Fibroblast of skin of left biceps (primary cell): ENCODE results near the gene SEPHS2.

Source experiments
- DNase-seq, 2 experiments: peaks; one replicate each; pipeline ENCODE4 v3.0.0-alpha.2; 2013; ENCODE audit warnings: low read depth in 2 of 2

The SEPHS2 gene

DNA sequence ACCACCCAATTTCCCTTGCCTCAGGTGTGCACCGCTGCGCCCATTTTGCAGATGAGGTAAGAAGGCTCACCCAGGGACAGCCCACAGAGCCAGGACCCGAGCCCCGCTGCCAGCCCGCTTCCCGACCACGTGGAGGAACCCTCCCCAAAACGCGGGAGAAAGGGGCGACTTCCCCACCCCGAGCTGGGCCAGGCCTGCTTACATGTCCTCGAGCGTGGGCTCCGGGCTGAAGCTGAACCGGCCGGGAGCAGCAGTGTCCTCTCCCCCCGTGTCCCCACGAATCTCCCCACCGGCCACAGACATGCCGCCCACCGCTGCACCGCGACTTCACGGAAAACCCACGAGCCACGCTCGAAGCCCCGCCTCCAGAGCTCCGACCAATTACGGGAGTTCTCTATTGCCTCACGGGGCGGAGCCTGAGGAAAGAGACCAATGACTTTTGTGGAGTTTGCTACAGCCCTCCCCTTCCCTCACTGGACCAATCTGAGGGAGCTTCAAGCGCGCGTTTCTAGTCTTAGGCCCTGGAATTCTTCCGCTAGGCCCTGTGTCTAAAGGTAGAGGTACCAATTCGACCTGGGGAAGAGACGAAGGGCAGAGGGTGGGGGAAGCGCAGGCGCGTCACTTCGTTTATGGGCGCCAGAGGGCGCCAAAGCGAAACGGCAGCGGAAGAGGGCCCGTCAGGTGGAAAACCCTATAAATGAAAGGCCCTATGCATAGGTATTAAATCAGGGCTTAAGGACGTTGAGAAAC lies 15.8 kb downstream of the SEPHS2 start, which contains the start of gene DCTPP1:
Gene DCTPP1, minus strand, starts transcription at position 353 of the 750 bp plus-strand sequence. Its CDS starts 50 bp downstream, at position 303.
- DNase-seq: peak; percentile 94 to 95

DNA sequence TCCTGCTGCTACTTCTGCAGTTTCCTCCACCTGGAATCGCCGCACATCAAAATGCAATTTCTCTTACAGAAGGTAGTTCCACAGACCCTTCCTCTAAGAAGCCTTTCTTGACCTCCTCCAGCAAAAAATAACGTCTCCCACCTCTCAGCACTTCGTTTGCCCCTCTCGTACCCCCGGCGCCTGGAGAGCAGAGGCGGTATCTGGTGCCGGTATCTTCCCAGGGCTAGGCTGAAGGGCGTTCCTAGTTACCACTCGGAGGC lies 16.3 kb downstream of the SEPHS2 start:
- DNase-seq: no peak

DNA sequence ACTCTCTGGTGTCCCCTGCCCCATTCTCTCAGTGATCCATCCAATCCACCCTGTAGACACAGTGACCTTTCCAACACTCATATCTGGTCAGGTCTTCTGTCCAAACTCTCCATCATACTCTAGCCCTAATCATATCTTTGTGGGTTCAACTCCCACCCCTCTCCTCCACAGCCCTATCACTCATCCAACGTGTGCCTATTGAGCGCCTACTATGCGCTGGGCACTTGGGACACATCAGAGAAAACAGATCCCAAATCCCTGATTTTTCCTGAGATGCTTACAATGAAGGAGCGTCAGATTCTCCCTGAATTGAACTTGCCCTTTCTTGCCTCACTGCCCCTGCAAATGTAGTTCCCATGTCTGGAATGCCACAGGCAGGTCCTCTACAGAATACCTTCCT lies 17.6 kb downstream of the SEPHS2 start:
- no peak for DNase-seq

DNA sequence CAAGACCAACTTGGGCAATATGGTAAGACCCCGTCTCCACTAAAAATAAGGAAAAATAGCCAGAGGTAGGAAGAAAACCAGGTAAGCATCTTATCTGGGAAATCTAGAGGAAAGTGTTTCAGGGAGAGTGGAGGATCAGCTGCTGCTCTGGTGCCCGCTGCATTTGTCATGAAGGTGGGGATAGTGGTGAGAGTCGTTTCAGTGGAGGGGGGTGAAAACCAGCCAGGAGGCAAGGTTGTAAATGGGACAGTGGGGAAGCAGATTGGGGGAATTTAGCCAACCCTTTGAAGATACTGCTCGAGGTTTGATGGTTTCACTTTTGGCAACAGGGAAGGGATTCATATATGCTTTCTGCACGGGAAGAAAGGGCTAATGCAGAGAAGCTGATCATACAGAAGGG lies 24.7 kb downstream of the SEPHS2 start:
- DNase-seq: no peak

DNA sequence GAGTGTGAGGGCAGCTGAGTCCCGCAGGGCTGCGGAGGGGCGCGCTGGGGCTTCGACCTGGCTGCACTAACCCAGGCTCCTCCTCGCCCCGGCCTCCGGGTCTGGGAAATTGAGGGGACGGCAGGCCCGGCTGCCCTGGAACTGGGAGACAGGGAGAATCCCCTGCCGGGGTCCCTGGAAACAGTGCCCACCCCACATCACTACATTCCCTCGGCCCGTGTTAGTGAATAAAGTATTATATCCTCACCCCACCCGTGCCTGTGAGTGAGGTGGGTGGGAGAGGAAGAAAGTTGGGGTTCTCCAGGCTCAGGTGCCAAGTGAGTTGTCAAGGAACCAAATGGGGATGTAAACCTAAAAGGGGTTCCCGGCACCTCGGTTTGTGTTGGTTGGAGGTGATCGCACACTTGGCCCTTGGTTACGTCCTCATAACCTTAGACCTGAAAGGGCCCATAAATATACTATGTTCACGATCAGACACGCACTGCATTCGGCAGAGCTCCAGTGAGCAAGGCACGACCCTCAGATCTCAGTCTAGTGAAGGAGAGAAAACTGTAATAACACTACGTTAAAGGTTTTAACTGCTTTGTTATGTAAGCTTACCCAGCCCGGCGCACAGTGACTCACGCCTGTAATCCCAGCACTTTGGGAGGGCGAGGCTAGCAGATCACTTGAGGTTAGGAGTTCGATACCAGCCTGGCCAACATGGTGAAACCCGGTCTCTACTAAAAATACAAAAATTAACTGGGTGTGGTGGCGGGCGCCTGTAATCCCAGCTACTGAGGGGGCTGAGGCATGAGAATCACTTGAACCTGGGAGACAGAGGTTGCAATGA lies 27.1 kb downstream of the SEPHS2 start:
- no peak for DNase-seq

DNA sequence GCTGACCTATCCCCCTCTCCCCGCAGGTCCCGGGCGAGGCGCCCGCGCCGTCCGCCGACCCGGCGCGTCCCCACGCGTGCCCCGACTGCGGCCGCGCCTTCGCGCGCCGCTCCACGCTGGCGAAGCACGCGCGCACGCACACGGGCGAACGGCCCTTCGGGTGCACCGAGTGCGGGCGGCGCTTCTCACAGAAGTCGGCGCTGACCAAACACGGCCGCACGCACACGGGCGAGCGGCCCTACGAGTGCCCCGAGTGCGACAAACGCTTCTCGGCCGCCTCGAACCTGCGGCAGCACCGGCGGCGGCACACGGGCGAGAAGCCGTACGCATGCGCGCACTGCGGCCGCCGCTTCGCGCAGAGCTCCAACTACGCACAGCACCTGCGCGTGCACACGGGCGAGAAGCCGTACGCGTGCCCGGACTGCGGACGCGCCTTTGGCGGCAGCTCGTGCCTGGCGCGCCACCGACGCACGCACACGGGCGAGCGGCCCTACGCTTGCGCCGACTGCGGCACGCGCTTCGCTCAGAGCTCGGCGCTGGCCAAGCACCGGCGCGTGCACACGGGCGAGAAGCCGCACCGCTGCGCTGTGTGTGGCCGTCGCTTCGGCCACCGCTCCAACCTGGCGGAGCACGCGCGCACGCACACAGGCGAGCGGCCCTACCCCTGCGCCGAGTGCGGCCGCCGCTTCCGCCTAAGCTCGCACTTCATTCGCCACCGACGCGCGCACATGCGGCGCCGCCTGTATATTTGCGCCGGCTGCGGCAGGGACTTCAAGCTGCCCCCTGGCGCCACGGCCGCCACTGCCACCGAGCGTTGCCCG lies 27.9 kb downstream of the SEPHS2 start:
- DNase-seq: peak; percentile 69 to 72

DNA sequence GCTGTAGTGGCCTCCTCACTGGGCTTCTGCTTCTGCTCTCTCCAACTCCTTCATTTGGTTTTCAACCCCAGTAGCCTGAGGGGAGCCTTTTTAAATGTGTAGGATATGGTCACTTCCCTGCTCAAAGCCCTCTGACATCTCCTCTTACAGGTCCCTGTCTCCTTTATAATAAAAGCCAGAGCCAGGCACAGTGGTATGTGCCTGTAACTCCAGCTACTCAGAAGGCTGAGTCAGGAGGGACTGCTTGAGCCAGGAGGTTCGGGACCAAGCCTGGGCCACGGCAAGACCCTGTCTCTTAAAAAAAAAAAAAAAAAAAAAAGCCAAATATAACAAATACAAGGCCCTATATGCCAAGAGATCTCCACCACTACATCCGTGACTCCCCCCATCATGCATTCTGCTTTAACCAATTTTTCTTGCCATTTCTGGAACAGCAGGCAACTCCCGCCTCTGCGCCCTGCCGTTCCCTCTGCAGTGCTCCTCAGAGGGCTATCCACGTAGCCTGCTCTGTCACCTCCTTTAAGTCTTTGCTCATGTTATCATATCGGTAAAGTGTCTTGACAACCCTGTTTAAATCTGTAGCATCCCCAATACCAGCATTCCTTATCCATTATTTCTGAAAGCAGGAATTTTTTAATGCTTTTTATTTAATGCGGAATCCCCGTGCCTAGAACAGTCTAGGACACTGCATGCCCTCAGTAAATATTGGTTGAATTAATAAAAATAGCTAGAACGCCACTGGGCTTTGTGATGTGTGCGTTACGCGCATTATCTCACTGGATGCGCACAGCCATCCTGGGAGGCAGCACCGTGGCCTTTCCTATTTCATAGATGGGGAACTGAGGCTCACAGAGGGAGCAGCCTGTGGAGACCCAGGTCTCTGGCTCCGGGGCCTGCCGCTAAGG lies 28.8 kb downstream of the SEPHS2 start:
- DNase-seq: no peak

DNA sequence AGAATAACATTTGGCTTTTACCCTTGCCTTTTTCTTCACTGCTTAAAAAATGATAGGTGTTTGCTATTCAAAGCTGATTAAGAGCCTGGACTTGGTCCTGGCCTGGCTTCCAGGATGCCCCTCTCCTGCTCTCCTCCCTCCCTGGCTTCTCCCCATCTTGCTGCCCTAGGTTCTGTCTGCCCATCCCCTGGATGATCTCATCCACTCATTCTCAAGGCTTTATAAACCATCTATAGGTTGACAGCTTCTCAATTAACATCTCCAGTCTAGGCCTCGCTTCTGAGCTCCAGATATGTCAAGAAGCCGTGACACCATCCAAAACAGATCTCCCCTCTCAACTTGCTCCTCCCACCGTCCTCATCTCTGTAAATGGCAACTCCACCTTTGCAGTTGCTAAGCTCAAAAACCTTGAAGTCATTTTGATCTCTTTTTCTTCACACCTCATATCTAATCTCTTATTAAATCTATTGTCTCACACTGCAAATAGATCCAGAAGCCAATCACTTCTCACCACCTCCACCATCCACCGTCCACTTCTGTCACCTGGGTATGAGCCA lies 29.5 kb downstream of the SEPHS2 start:
- DNase-seq: no peak

DNA sequence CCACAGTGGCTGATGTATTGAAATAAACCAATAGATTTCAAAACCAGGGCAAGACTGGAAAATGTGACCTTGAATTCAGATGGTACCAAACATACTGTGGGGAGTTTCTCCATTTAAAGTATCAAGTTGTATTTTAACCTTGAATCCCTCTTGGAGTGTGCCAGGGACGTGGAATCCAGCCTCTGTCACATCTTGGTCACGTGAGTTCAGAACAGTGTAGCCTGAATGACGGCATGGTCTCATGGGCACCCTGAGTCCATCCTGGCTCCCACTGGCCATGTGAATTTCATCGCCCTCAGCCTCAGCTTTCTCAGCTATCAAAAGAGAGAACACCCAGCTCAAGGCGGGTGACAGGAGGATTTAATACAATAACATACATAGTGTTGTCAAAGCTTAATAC lies 31.5 kb downstream of the SEPHS2 start:
- no peak for DNase-seq

DNA sequence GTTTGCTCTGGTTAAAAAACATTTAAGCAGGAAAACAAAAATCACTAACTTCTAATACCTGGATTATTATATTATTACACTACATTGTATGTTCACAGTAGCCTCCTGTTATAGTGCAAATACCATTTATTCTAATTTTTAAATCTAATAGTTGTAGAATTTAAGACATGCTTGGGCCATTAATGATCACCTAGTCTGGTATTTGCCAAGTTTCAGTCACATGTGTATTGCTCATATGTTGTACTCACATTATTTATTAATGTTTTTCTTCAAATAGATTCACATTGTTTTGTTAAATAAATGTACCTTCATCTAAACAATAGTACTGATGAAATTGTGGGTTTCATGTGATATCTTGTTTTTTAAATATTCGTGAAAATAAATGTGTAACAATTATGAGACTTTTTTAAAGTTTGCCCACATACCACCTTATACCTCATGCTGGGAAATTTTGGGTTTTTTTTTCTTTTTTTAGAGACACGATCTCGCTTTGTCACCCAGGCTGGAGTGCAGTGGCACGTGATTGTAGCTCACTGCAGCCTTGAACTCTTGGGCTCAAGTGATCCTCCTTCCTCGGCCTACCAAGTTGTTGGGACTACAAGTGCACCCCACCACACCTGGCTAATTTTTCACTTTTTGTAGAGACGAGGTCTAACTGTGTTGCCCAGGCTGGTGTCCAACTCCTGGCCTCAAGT lies 32.4 kb downstream of the SEPHS2 start:
- no peak for DNase-seq

DNA sequence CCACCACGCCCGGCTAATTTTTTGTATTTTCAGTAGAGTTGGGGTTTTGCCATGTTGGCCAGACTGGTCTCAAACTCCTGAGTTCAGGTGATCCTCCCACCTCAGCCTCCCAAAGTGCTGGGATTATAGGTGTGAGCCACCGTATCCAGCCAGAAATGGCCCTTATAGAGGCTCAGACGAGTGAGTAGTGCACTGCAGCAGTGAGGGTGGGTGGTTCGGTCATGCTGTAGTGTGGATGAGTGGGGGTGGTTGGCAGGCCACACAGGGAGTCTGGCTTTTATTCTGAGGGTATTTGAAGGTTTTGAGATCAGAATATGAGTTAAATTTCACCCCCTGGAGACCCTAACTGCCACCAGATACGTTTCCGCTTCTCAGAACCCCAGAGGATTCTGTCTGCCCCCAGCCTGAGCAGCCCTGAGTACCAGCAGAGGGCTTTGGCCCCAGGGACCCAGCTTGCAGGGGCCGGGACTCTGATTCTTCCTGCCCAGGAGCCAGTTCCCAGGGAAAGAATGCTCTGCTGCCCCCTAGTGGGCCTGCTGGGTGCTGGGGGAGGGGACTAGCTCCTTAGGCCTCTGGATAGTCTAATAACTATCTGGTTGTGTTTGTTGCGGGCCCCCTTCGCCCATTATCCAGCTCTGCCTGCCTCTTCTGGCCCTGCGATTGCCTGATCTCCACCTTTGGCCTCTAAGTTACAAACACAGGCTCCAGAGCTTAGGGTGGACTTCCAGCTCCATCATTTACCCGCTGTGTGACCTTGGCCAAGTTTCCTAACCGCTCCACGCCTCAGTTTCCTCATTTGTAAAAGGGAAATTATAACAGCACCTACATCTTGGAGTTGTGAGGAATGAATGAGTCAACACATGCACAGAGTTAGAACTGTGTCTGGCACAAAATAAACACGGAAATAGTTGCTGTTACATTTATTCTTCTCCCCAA lies 36.3 kb downstream of the SEPHS2 start:
- peak; percentile 44 to 61 for DNase-seq

DNA sequence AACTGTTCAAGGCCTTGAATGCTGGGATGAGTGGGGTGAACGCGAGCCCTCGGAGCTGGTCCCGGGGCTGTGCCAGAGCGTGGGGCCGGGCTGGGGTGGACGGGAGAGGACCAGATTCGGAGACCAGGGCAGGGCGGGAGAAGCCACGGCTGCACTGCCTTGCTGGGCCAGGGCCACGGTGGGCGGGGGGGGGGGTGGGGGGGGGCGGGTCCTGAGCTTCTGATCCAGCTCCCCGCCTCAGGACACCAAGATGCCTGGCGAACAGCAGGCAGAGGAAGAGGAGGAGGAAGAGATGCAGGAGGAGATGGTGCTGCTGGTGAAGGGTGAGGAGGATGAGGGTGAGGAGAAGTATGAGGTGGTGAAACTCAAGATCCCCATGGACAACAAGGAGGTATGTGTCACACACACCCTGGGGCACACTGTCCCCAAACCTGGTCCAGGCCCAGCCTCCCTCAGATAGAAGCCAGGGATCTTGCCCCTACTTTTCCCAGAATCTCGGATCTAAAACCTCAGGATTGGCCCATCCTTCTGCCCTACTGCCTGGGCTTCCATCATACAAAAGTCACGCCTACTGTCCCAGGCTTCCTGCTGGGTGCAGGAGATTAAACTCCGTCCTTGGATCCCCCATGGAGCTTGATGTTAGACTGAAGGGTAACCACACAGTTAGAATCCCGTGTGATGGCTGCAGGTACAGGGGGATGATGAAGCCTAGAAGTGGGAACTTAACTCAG lies 37.7 kb downstream of the SEPHS2 start:
- no peak for DNase-seq

DNA sequence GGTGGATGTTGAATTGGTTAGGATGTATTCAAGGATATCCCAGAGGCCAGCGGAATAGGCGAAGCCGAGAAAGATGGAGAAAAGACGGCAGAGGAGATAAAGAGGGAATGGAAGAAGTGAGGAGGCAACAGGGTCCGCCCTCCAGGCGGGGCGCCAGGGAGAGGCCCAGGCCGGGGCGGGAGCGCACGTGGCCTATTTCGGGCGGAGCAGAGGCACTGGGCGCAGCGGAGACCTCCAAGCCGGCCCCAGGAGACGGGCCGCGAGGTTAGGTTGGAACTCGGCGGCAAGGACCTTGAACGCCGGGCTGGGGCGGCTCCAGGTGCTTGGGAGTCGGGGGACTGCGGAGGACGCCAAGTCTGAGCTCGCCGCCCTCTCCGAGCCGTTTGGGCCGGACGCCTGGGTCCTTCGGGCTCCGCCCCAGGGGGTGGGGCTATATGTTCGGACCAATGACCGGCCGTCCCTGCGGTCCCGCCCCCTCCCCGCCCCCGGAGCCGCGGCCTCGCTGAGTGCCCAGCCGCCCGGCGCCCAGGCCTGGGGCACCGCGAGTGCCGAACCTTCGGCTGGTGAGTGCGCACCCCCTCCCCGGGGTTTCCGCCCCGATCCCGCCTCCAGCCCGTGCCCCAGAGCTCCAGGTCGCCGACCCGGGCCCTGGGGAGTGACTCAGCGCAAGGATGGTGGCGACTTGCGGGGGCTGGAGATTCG lies 38.4 kb downstream of the SEPHS2 start, which contains the start of gene ZNF771:
Gene ZNF771, plus strand, starts transcription at position 505 of the 702 bp plus-strand sequence. CDS start 448 bp downstream, outside the sequence.
- peak; percentile 67 to 68 for DNase-seq

DNA sequence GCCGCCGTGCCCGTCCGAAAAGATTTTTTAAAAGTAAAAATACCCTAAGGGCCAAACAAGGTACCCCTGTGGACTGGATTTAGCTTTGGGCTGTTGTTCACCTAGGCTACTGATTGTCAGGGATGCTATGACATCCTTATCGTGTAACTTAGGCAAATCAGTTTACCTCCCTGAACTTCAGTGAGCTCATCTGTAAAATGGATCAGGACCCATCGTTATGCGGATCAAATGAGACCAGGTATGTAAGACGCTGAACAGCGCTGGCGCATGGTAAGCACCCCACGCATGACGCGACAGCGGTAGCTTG lies 38.9 kb downstream of the SEPHS2 start:
- no peak for DNase-seq

DNA sequence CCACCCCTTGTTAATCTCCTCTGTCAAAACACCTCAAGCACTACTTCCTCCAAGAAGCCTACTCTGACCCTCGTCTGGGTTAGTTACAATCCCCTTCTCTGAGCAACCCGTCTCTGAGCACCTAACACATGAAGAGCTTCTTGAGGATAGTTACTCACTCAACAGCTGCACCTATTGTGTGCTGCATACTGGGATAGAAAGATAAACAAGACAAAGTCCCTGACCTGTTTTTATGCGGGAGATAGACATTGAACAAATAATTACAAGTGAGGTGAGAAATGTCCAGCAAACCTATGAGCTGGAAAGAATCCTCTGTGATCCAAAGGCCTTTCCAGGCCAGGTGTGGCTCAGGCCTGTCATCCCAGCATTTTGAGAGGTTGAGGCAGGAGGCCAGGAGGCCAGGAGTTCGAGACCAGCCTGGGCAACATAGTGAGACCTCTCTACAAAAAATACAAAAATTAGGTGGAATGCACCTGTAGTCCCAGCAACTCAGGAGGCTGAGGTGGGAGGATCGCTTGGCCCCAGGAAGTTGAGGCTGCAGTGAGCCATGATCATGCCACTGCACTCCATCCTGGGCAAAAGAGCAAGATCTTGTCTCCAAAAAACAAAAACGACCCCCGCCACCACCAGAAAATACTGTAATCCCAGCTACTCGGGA lies 43.8 kb downstream of the SEPHS2 start:
- DNase-seq: no peak

DNA sequence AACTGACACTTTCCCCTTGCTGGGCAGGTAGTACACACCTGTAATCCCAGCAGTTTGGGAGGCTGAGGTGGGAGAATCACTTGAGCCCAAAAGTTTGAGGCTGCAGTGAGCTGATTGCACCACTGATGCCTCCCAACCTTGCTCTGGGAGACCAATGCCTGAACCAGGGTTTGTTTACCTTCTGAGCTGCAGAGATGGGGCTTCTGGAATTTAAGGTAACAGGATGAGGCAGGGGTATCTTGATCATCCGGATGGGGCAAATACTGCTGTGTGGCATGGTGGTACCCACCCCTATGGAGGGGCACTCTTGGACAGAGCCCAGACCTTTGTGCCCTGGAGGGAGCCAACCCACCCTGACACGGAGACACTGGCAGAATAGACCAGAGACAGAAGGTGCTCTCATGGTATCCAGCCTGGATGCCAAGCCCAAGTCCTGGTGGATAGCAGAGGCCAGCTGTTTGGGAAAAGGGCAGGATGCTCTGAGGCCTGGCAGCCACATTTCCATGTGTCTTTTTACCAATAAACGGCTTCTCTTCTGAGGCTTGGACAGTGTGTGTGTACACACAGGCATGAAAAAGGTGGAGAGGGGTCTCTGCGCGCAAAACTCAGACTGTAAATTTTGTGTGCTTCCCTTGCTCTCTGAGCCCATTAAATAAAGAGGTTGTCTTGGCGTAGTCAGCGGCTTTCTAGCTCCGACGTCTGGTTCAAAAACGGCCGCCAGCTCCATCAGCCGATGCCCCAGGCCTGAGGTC lies 46.1 kb downstream of the SEPHS2 start:
- DNase-seq: no peak
